ENCODE data around the gene RXRG.
A peak's percentile ranks its signal among the peaks of the same experiment; 100 is the strongest.
"Not testable (repeated sequence)": the region's sequence is repeated elsewhere in the genome, so short reads cannot be mapped to it uniquely, and the experiment has no call there.

RXRG gene

DNA sequence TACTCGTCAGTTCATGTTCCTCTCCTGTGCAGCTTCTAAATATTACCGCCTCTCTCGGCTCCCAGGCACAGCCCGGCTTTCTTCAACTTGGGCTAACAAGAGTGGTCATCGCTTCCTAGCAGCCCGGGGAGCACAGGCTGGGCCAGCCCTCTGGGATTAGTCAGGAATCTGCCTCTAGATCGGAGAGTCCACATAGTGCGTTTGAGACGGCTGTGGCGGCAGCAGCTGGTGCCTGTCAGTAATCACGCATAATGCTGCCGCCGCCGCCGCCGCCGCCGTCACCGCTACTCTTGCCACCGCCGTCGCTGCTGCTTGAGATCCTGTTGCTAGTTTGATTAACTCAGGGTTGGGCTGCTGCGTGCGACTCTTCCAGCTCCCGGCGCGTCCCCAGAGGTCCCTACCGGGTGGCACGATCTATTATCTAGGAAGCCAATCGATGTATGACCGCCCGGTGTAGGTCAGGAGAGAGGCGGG is at the start of gene RXRG:
TSS of gene RXRG (minus strand) at position 230 of the 474 bp plus-strand sequence. CDS start 233 bp downstream, outside the sequence.
- peak; percentile 6 for DNase-seq (ENCODE audit: low read depth)

DNA sequence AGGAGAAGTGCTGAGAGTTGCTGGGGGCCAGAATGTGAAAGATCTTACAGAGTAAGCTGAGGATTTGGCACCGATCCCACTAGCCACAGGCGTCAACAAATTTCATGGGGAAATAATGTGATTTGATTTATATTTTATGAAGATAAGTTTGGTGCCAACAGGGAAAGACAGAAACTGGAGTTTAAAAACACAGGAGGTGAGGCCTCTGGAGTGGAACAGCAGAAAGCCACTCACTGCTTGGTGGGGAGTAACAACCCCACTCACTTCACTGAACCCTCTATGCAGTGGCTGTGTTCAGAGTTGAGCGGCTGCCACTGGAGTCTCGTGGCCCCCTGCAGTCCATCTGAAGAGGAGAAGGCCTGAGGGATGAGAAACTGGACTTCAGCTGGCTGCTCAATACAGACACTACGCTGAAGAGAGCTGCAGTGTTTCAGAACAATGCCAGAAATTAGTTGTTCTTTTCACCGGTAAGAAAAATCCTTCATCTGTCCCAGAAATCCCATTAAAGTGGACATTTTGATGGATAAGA is 48.0 kb upstream of the RXRG start:
- DNase-seq (ENCODE audit: low read depth) = no peak

DNA sequence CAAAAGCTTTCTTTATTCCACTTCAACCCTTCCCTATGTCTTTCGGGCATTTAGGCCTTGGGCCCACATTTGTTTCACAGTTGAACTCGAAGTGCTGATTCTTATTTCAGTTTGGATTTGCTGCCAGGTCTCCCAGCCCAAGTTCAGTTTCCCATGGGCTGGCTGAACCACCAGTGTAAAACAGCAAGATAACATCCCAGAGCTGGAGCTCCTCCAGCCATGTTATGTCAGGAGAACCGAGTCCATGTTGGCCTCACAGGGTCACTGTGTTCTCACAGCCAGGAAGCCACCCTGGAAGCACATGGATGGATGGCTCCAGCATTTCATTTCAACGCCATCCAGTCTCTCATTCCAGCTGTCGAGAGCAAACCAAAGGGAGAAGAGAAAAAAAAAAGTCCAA is 45.2 kb upstream of the RXRG start:
- no peak for DNase-seq (ENCODE audit: low read depth)

DNA sequence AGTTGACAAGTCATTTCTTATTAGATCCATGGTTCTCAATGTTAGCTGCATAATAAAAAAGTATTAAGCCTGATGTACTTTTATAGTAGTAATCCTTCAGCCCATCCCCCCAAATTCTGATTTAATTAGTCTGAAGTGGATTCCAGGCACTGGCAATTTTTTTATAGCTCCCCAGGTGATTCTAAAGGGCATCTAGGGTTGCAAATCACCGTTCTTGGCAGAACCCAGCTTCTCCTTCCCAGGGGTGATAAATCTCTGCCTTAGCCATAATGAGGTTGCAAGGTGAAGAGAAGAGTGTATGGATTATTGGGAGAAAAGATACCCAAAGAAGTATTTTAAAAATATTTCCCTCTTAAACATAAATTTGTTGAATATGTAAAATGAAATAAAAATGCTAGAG is 43.0 kb upstream of the RXRG start:
- DNase-seq (ENCODE audit: low read depth) = no peak

DNA sequence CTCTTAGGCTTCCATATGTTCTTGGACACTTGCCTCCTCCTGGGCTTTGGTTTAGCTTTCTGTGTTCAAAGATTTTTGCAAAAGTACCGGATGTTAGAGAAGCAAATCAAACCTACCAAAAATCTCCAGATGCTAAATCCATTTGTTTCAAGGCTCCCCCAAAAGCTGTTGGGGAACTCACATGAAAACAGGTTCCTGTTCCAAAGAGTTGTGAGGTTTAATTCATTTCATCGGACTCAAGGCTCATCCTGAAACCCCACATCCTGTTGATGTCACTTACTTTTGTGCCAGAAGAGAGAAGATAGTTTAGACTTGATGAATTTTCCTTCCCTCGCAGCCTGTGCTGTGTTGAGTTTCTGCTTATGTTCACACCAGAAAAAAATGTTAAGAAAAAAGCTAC is 41.7 kb upstream of the RXRG start:
- no peak for DNase-seq (ENCODE audit: low read depth)

DNA sequence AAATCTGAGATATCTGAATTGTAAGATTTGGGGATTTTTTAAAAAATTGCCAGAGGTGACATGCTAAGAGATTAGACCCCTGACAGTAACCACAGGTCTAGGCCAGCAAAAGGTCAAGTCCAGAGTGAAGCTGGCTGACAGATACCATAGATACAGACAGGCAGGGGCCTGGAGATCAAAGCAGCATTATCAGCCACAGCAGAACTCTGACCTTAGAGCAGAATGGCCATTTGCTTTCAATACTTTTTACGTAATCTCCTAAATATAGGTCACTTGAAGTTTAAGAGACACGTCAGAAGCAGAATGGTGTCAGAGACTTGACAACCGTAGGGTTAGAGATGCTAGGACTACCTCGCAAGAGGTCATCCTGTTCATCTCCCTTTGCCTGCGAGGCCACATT is 40.8 kb upstream of the RXRG start:
- DNase-seq (ENCODE audit: low read depth) = no peak

DNA sequence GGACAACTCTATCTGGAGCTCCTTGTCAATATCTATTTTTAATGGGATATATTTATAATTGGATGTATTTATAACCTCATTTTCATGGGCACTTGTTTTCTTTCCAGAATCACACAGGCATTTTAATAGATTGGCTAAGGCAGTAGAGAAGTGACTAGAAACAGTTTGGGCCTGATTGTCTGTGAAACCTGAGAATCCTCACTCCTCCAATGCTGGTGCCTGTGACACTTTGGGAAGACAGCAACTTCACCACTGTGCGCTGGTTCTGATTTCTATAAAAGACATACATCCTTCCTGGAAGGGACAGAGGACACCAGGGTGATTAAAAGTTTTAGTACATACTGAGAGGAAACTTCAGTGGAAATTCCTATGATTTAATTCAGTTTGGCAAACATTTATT is 39.6 kb upstream of the RXRG start:
- no peak for DNase-seq (ENCODE audit: low read depth)

DNA sequence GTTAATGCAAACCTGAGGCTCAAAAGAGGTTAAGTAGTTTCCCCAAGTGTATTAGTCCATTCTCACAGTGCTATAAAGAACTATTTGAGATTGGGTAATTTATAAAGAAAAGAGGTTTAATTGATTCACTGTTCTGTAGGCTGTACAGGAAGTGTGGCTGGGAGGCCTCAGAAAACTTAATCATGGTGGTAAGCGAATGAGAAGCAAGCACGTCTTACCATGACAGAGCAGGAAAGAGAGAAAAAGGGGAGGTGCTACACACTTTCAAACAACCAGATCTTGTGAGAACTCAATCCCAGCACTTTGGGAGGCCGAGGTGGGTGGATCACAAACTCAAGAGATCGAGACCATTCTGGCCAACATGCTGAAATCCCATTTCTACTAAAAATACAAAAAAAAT is 38.5 kb upstream of the RXRG start:
- no peak for DNase-seq (ENCODE audit: low read depth)

DNA sequence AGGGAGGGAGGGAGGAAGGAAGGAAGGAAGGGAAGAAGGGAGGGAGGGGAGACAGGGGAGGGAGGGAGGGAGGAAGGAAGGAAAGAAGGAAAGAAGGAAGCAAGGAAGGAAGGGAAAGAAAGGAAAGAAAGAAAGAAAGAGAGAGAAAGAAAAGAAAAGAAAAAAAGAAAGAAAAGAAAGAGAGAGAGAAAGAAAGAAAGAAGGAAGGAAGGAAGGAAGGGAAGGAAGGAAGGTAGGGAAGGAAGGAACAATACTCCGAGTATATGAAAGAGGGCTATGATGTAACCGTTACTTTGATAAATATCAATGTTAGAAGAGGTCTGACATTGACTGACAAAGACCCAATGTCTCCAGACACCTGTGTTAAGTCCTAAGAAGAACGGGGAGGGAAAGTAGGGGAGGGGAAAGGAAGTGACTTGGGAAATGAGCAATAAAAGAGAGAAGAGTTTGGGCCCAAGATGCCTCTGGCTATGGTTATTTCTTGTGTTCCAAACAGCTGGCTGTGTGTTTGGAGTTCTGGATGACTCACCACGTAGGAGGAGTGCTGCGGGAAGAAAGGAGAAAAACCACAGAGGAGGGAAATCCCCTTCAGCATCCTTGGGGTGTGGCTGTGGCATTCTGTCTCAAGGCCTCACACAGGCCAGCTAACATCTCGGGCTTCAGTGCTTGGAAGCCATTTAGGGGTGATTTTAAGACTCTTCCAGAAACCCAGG is 37.0 kb upstream of the RXRG start:
- peak; percentile 89 for DNase-seq (ENCODE audit: low read depth)

DNA sequence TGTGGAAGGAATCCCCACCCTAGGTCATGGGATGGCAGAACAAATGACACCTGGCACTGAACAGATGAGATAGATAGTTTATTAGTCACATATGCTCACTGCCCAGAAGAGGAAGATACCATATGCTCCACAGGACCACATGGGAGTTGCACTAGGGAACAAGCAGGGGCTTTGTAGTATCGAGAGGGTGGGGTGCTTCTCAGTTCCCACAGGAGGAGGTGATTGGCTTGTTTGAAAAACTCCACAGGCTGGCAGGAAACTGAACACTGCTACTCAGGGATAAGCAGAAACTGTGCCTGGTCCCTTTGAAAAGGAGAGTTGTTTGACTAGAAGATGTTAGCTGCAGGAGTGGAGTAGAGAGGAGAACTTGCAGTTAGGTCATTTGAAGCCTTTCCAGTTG is 31.9 kb upstream of the RXRG start:
- DNase-seq (ENCODE audit: low read depth) = no peak

DNA sequence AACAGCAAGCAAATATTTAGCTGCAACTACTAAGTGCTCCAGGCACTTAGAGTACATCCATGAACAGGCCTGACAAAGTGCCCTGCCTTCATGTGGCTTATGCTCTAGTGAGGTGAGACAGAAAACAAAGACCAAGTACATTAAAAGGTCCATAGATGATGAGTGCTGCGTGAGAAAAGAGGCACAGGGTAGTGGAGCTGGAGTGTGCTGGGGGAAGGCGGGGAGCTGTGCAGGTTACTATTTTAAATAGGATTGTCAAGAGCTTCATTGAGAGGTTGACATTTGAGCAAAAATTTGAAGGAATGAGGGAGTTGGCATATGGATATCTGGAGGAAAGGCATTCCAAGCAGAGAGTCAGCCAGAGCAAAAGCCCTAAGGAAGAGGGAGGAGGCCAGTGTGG is 29.3 kb upstream of the RXRG start:
- no peak for DNase-seq (ENCODE audit: low read depth)

DNA sequence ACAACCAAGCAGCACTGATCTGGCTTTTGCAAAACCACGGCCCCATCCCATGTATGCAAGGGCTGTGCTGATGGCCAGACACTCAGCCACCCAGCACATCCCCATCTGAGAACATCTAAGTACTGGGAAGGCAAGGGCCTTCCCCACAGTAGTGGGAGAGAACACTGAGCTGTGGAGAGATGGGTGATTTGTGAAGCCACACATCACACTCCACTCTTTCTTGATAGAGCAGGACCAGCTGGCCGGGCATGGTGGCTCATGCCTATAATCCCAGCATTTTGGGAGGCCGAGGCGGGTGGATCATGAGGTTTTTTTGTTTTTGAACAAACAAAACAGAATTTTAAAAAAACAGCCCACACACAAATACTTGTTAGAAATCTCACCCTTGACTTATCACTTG is 28.2 kb upstream of the RXRG start:
- DNase-seq (ENCODE audit: low read depth) = no peak

DNA sequence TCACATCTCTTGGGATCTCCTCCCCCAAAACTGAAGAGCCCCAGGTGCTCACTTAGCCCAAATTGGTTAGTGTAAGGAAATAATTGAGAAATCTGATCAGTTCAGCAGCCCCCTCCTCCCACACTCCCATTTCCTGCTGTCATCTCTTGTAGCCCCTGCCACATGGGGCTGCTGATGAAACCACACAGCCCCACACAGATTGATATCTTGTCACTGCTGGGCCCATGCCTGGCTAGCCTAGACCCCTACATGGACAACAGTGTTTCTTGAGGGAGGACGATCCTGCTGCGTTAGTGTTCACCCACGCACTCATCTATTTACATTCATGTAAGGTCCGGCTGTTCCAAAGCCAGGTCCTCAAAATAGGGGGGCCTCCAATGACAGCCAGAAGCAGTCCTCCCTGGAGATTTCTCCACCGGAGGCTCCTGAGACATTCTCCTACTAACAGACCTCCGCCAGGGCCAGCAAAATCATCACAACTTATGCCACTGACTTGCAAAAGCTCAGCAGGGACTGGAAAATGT is 23.9 kb upstream of the RXRG start:
- DNase-seq (ENCODE audit: low read depth) = no peak

DNA sequence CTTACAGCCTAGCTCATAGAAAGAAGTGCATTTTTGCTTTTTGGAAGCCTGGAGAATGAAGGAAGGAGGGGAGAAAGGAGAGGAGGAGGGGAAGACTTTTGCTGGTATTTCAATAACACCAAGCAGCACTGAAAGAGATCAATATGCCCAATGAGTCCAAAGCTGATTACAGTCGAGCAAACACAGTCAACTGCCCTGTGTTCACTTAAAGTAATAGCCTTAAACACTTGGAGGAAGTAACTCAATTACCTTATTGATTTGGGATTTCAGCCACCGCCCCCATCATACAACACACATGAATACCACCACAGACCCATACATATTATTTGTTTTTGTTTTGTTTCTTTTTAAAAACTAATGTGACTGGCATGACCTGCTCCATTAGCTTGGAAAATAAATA is 23.3 kb upstream of the RXRG start:
- no peak for DNase-seq (ENCODE audit: low read depth)

DNA sequence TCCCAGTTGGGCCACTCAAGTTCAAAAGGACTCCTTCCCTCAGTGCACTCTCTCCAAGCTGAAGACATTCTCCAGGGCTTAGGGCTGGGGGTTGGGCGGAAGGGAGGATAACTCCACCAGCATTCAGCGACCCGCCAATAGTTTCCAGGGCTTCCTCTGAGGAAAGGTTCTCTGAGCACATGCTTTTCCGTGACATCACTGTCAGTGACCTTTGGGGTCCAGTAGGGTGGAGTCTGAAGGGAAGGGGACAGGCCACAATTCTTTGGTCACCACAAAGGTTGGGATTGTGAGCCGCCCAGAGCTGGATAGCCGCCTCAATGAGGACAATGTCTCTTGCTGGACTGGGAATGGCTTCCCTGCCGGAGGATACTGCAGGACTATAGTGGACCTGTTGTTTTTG is 22.8 kb upstream of the RXRG start:
- no peak for DNase-seq (ENCODE audit: low read depth)

DNA sequence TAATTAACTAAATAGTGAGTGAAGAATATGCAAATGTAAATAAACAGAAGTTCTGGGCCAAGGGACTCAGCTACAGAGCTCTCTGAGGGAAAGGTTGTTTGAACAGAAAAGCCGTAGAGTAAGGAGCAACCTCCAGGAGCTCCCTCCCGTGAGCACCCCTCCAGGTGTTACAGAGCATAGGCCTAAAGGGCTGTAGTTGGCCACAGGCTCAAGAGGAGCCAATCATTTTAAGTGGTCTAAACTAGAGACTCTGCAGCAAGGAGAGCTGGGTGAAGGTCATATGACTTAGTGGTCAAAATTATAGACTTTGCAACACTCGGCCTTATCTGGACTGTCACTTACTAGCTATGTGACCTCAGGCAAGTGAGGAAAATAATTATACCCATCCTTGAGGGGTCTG is 19.1 kb upstream of the RXRG start:
- DNase-seq (ENCODE audit: low read depth) = no peak

DNA sequence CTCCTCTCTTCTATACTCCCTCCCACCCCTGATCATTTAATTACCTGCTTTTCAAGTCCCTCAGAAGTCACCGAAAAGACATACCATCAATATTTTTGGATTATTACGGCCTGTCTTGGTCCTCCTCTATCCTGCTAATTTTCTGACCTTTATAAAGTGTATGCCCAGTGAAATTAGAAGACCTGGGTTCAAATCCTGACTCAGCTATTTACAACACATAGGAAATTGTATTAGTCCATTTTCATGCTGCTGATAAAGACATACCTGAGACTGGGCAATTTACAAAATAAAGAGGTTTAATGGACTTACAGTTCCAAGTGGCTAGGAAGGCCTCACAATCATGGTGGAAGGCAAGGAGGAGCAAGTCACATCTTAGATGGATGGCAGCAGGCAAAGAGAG is 14.8 kb upstream of the RXRG start:
- not testable (repeated sequence) for DNase-seq (ENCODE audit: low read depth)

DNA sequence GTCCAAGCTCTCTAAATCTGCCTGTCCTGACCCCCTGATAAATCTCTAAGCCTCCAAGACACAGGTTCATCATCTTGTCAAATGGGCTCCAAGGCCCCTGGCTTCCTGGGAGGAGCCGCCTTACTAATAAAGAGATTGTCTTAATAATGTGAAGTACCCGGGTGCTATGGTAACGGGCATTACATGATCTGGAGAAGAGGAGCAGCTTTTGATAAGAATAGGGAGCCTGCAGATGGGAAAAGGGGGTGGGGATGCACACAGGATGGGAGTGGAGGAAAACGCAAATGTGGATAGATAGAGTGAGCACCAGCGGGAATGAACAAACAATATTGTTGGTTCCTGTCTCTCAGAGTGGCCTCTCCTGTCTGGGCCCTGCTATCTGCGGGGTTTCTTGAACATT is 11.9 kb upstream of the RXRG start:
- no peak for DNase-seq (ENCODE audit: low read depth)

DNA sequence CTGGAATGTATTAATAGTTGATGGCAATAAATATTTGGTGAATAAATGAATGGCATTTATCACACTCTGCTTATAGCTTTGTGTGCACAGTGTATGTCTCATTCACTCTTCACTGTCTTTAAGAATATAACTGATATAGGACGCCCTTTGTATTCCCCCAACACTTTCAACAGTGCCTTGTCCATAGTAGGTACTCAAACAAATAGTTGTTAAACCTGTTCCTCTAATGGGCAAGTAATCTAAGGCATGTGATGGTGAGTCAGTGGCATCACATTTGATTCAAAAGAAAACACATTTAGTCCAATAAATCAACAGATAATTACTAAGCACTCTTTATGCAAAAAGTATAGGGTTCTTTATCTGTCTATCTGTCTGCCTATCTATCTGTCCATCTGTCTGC is 11.2 kb upstream of the RXRG start:
- DNase-seq (ENCODE audit: low read depth) = no peak

DNA sequence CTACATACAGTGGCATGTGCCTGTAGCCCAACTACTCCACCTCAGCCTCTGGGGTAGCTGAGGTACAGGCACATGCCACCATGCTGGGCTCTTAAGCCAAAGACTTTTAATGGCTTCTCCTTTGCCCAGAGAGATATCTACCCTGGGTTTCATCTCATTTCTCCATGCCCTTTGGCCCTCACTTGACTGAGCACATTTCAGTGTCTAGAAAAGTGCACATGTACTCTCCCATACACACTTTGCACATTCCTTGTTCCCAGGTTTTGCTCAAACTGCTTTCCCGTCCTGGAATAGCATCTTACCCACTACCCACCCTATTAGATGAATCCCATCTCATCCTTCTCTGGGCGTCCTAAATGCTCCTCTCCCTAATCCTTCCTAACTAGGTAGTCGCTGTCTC is 10.2 kb upstream of the RXRG start:
- DNase-seq (ENCODE audit: low read depth) = no peak

DNA sequence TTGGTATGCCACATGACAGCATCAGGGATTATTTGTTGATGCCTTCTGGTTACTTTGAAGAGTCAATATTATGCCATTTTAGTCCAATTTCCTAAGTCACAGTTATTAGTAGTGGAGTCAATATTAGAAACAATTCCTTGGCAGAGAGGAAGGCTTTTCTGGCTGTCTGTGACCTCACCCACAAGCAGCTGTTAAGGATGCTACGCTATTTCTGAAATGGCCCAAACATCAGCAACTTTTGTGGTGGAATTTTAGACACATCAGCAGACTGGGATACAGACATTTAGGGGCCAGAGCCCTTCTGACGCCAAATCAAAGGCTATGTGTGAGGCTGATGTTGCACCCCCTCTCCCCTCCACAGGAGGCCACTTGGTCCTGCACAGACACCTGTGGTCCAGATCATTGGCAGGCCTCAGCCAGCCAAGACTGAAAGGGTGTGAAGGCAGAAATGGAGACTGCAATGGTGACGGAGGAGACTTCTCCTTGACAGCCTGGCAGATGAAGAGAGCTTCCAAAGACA is 9.2 kb upstream of the RXRG start:
- DNase-seq (ENCODE audit: low read depth) = no peak

DNA sequence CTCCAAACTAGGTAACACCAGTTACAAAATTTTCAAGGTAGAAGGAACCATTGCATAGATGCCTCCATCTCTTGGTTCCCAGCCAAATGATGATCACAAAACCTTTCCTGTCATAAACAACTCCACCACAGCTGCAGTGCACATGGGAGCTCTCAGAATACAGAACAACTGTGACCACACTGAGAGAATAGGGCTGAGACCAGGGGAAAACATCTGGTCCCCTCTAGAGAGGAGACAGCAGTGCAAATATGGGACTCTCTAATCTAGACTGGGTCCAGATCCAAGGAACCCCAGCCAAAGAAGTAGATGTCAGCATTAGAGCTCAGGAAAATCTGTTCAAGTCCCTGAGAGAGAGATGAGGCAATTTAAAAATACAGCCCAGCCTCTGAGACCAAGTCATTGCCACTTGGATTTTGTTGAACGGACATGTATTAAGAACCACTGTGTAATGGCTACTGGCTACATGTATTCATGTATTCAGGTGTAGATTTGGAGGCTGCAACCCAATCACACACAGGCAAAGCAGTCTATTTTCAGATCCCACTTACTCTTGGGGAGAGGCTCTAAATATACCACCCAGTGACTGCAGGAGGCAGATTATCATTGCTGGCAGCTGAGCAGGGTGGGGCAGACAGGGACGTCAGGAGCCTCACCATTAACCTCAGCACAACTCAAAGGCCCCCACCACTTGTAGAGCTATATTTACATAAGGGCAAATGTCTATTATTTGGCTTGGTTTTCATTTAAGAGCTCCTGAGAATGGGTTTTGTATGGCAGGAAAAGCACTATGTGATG is 7.6 kb upstream of the RXRG start:
- no peak for DNase-seq (ENCODE audit: low read depth)

DNA sequence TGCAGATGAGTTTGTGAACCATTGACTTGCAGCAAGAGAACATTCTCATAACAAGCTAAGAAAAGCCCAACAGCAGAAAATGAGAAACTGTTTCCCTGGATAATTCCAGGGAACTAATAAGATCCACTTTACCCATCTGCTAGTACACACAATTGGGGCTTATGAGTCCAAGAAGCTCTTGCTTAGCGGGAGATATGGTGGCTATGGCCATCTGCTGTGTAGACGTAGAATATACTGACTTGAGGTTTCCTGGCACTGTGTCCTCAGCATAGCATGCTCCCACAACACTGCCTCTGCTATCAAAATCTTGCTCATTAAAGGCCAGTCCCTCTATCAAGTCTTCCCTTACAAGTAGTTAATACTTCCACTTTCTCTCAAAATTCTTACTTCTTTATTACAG is 6.8 kb upstream of the RXRG start:
- DNase-seq (ENCODE audit: low read depth) = no peak

Measured in iris pigment epithelial cell (primary cell).